ELF-1 (cell line): ENCODE data around the gene ASIC1.
"Not testable (repeated sequence)": the region's sequence is repeated elsewhere in the genome, so short reads cannot be mapped to it uniquely, and the experiment has no call there.

Source experiments
- DNase-seq: peaks from one replicate; pipeline ENCODE4 v3.0.0-alpha.2; 2016; ENCODE audit warnings: low read depth, low spot score

ASIC1 gene

GRCh38 chr12:50057000-50057841 is at the start of gene ASIC1:
TSS of gene ASIC1 (plus strand) at chr12:50057596. CDS start at chr12:50058767, 1,171 bp downstream.
- DNase-seq, result peak; percentile 57

GRCh38 chr12:50013361-50014147 is 43.8 kb upstream of the ASIC1 start:
- DNase-seq, result no peak

- no peak for DNase-seq
Observed at GRCh38 chr12:50014342-50014741, 43.1 kb upstream of the ASIC1 start.

GRCh38 chr12:50016501-50017475 is 40.6 kb upstream of the ASIC1 start:
- DNase-seq, result no peak

GRCh38 chr12:50017641-50018040 is 39.8 kb upstream of the ASIC1 start:
- DNase-seq, result no peak

- no peak for DNase-seq
Observed at GRCh38 chr12:50018154-50018553, 39.2 kb upstream of the ASIC1 start.

GRCh38 chr12:50018968-50019367 is 38.4 kb upstream of the ASIC1 start:
- DNase-seq, result no peak

GRCh38 chr12:50019524-50019923 is 37.9 kb upstream of the ASIC1 start:
- DNase-seq, result no peak

- no peak for DNase-seq
Observed at GRCh38 chr12:50021031-50021430, 36.4 kb upstream of the ASIC1 start.

GRCh38 chr12:50022903-50023302 is 34.5 kb upstream of the ASIC1 start:
- DNase-seq, result no peak

GRCh38 chr12:50024227-50024626 is 33.2 kb upstream of the ASIC1 start:
- DNase-seq, result no peak

GRCh38 chr12:50024805-50025186 is 32.6 kb upstream of the ASIC1 start:
- DNase-seq, result no peak

GRCh38 chr12:50025187-50026059 is 32.0 kb upstream of the ASIC1 start, which contains the start of gene RACGAP1:
TSS of gene RACGAP1 (minus strand) at chr12:50025494. CDS start at chr12:50016715, 8,779 bp downstream.
- peak; percentile 98 for DNase-seq

GRCh38 chr12:50026691-50027090 is 30.7 kb upstream of the ASIC1 start:
- DNase-seq, result no peak

- not testable (repeated sequence) for DNase-seq
Observed at GRCh38 chr12:50030449-50030848, 26.9 kb upstream of the ASIC1 start.

- no peak for DNase-seq
Observed at GRCh38 chr12:50032515-50032853, 24.9 kb upstream of the ASIC1 start.

GRCh38 chr12:50032854-50033581 is 24.4 kb upstream of the ASIC1 start:
- peak; percentile 34 for DNase-seq

GRCh38 chr12:50038336-50038735 is 19.1 kb upstream of the ASIC1 start:
- DNase-seq, result no peak

- DNase-seq, result peak; percentile 98
Observed at GRCh38 chr12:50039151-50039835, 18.1 kb upstream of the ASIC1 start.
